Immature natural killer cell (primary cell): Measurements from ENCODE around the gene HAUS5. TPM values are rescaled to one million over a fixed set of nuclear protein-coding genes. Genes with fewer than 3 reads are reported as not detected.

Source experiments
- DNase-seq, 3 donors: peaks; one replicate each; pipeline ENCODE4 v3.0.0; 2022; ENCODE audit warnings: mixed read lengths in 1 of 3
- H3K27ac Mint-ChIP-seq, 6 donors: one replicate each; pipeline ENCODE4 v1.8.0; 2020; ENCODE audit warnings: mixed read lengths in 6 of 6, mild to moderate bottlenecking in 5 of 6, inconsistent platforms in 4 of 6, moderate library complexity in 3 of 6
- H3K27me3 Mint-ChIP-seq, 3 donors: one replicate each; pipeline ENCODE4 v1.8.0; 2020 to 2021; ENCODE audit warnings: low read depth in 3 of 3, mild to moderate bottlenecking in 3 of 3, mixed read lengths in 3 of 3, moderate library complexity in 3 of 3, inconsistent platforms in 1 of 3
- H3K36me3 Mint-ChIP-seq, 3 donors: one replicate each; pipeline ENCODE4 v1.8.0; 2020; ENCODE audit warnings: mixed read lengths in 3 of 3, inconsistent platforms in 2 of 3, mild to moderate bottlenecking in 2 of 3
- H3K4me1 Mint-ChIP-seq, 2 donors: one replicate each; pipeline ENCODE4 v1.8.0; 2020; ENCODE audit warnings: inconsistent platforms in 2 of 2, mild to moderate bottlenecking in 2 of 2, mixed read lengths in 2 of 2, moderate library complexity in 1 of 2
- H3K4me3 Mint-ChIP-seq, 5 donors: one replicate each; pipeline ENCODE4 v1.8.0; 2020; ENCODE audit warnings: mild to moderate bottlenecking in 5 of 5, mixed read lengths in 5 of 5, inconsistent platforms in 3 of 5, moderate library complexity in 3 of 5
- H3K9me3 Mint-ChIP-seq, 6 donors: one replicate each; pipeline ENCODE4 v1.8.0; 2020; ENCODE audit warnings: mild to moderate bottlenecking in 6 of 6, mixed read lengths in 6 of 6, inconsistent platforms in 4 of 6, moderate library complexity in 3 of 6
- polyA plus RNA-seq, 3 donors: library from polyadenylated mRNA; unstranded; fragments of 300-500 nt; fragmentation: Illumina TruSeq; gene quantifications; one replicate each; pipeline ENCODE4 v1.2.3, GENCODE V29; 2021

The HAUS5 gene
- polyA plus RNA-seq, 3 donors from 2014 or later: 0.98 to 7.5 (median 6.0) TPM

GRCh38 chr19:35619290-35619923, 6.9 kb downstream of the HAUS5 start:
- Mint-ChIP-seq H3K27me3 (peaks cover 0 to 1% (median 0%) of the 10 kb centered on the region in 3 donors), H3K27ac (no peak overlapping the region), H3K36me3 (peaks cover 5 to 20% (median 14%) of the 10 kb centered on the region in 3 donors), H3K9me3 (no peaks in the 10 kb centered on the region), H3K4me1 (no peaks in the 10 kb centered on the region), H3K4me3 (no peak overlapping the region)
- no peak for DNase-seq

GRCh38 chr19:35620001-35620400, 7.5 kb downstream of the HAUS5 start:
- H3K4me1 Mint-ChIP-seq: no peaks in the 10 kb centered on the region
- H3K4me3 Mint-ChIP-seq: no peak overlapping the region
- no peaks in the 10 kb centered on the region for H3K9me3 Mint-ChIP-seq
- no peak overlapping the region for H3K27ac Mint-ChIP-seq
- peaks cover 5 to 18% (median 14%) of the 10 kb centered on the region in 3 donors for H3K36me3 Mint-ChIP-seq
- no peak for DNase-seq
- peaks cover 0 to 1% (median 0%) of the 10 kb centered on the region in 3 donors for H3K27me3 Mint-ChIP-seq

GRCh38 chr19:35621708-35622107, 9.2 kb downstream of the HAUS5 start:
- peaks cover 0 to 1% of the 10 kb centered on the region in 2 donors for H3K4me1 Mint-ChIP-seq
- H3K9me3 Mint-ChIP-seq: no peaks in the 10 kb centered on the region
- H3K36me3 Mint-ChIP-seq: peaks cover 0 to 13% (median 8%) of the 10 kb centered on the region in 3 donors
- peaks cover 0 to 1% (median 0%) of the 10 kb centered on the region in 3 donors for H3K27me3 Mint-ChIP-seq
- H3K4me3 Mint-ChIP-seq: no peak overlapping the region
- H3K27ac Mint-ChIP-seq: peak overlapping the region in 1 of 6 donors; percentile 35
- no peak for DNase-seq

- DNase-seq: no peak
- Mint-ChIP-seq H3K36me3 (peaks cover 0 to 13% (median 7%) of the 10 kb centered on the region in 3 donors), H3K4me1 (peaks cover 0 to 1% of the 10 kb centered on the region in 2 donors), H3K4me3 (no peak overlapping the region), H3K27me3 (peaks cover 0 to 1% (median 0%) of the 10 kb centered on the region in 3 donors), H3K9me3 (no peaks in the 10 kb centered on the region), H3K27ac (no peak overlapping the region)
These were observed 10.2 kb downstream of the HAUS5 start for GRCh38 chr19:35622750-35623149.

- Mint-ChIP-seq H3K4me3 (no peak overlapping the region), H3K4me1 (peaks cover 5 to 7% of the 10 kb centered on the region in 2 donors), H3K36me3 (peaks cover 0 to 13% (median 7%) of the 10 kb centered on the region in 3 donors), H3K9me3 (no peaks in the 10 kb centered on the region), H3K27me3 (peaks cover 0 to 3% (median under 1%) of the 10 kb centered on the region in 3 donors), H3K27ac (peak overlapping the region in 2 of 6 donors; percentile 10 to 18)
- no peak for DNase-seq
These were observed 10.9 kb downstream of the HAUS5 start for GRCh38 chr19:35623327-35624010.

GRCh38 chr19:35628264-35628564, 15.7 kb downstream of the HAUS5 start:
- peak overlapping the region; percentile 95 to 100 (median 99) for H3K4me3 Mint-ChIP-seq
- peaks cover 10 to 24% (median 15%) of the 10 kb centered on the region in 3 donors for H3K36me3 Mint-ChIP-seq
- H3K4me1 Mint-ChIP-seq: peaks cover 21 to 32% of the 10 kb centered on the region in 2 donors
- H3K9me3 Mint-ChIP-seq: no peaks in the 10 kb centered on the region
- DNase-seq: no peak
- H3K27ac Mint-ChIP-seq: peak overlapping the region; percentile 91 to 99 (median 98)
- H3K27me3 Mint-ChIP-seq: peaks cover 5 to 8% (median 5%) of the 10 kb centered on the region in 3 donors

- Mint-ChIP-seq H3K4me3 (peak within 1 kb of the TSS; percentile 95 to 100 (median 99)), H3K4me1 (peaks cover 23 to 36% of the 10 kb centered on the region in 2 donors), H3K27me3 (peaks cover 5 to 8% (median 5%) of the 10 kb centered on the region in 3 donors), H3K9me3 (no peaks in the 10 kb centered on the region), H3K36me3 (peaks cover 13 to 26% (median 17%) of the 10 kb centered on the region in 3 donors), H3K27ac (peak within 1 kb of the TSS; percentile 91 to 99 (median 98))
- DNase-seq: peak; percentile 98 to 99 (median 98)
These were observed 16.2 kb downstream of the HAUS5 start, which contains the start of gene RBM42 for GRCh38 chr19:35628565-35629331. Gene RBM42, plus strand, starts transcription at chr19:35629036. Its CDS starts 118 bp downstream, at chr19:35629154.

- Mint-ChIP-seq H3K36me3 (peaks cover 13 to 26% (median 17%) of the 10 kb centered on the region in 3 donors), H3K4me3 (peak overlapping the region; percentile 95 to 100 (median 99)), H3K9me3 (no peaks in the 10 kb centered on the region), H3K27ac (peak overlapping the region; percentile 91 to 99 (median 98)), H3K4me1 (peaks cover 23 to 36% of the 10 kb centered on the region in 2 donors), H3K27me3 (peaks cover 5 to 8% (median 5%) of the 10 kb centered on the region in 3 donors)
- no peak for DNase-seq
These were observed 16.7 kb downstream of the HAUS5 start for GRCh38 chr19:35629332-35629633.

- Mint-ChIP-seq H3K36me3 (peaks cover 13 to 38% (median 21%) of the 10 kb centered on the region in 3 donors), H3K27ac (no peak overlapping the region), H3K9me3 (no peaks in the 10 kb centered on the region), H3K27me3 (peaks cover under 1% of the 10 kb centered on the region in 3 donors), H3K4me1 (peaks cover 12 to 26% of the 10 kb centered on the region in 2 donors), H3K4me3 (no peak overlapping the region)
- DNase-seq: no peak
These were observed 21.3 kb downstream of the HAUS5 start for GRCh38 chr19:35633727-35634440.

GRCh38 chr19:35636651-35637050, 24.1 kb downstream of the HAUS5 start:
- DNase-seq: no peak
- H3K27me3 Mint-ChIP-seq: peaks cover 0 to 2% (median 0%) of the 10 kb centered on the region in 3 donors
- peaks cover 10 to 29% (median 17%) of the 10 kb centered on the region in 3 donors for H3K36me3 Mint-ChIP-seq
- no peak overlapping the region for H3K27ac Mint-ChIP-seq
- H3K4me3 Mint-ChIP-seq: no peak overlapping the region
- H3K4me1 Mint-ChIP-seq: peaks cover 6 to 11% of the 10 kb centered on the region in 2 donors
- no peaks in the 10 kb centered on the region for H3K9me3 Mint-ChIP-seq

- H3K36me3 Mint-ChIP-seq: peaks cover 5 to 24% (median 12%) of the 10 kb centered on the region in 3 donors
- H3K9me3 Mint-ChIP-seq: no peaks in the 10 kb centered on the region
- no peak overlapping the region for H3K27ac Mint-ChIP-seq
- DNase-seq: no peak
- H3K4me1 Mint-ChIP-seq: peaks cover 8% of the 10 kb centered on the region in 2 donors
- peaks cover 0 to 2% (median 0%) of the 10 kb centered on the region in 3 donors for H3K27me3 Mint-ChIP-seq
- no peak overlapping the region for H3K4me3 Mint-ChIP-seq
These were observed 24.6 kb downstream of the HAUS5 start for GRCh38 chr19:35637165-35637564.

GRCh38 chr19:35639321-35639639, 26.7 kb downstream of the HAUS5 start:
- H3K27me3 Mint-ChIP-seq: peaks cover 0 to 2% (median 0%) of the 10 kb centered on the region in 3 donors
- peak overlapping the region in 1 of 6 donors; percentile 54 for H3K27ac Mint-ChIP-seq
- DNase-seq: no peak
- H3K4me1 Mint-ChIP-seq: peaks cover 3 to 11% of the 10 kb centered on the region in 2 donors
- H3K36me3 Mint-ChIP-seq: peaks cover 0 to 11% (median 4%) of the 10 kb centered on the region in 3 donors
- H3K9me3 Mint-ChIP-seq: no peaks in the 10 kb centered on the region
- no peak overlapping the region for H3K4me3 Mint-ChIP-seq

GRCh38 chr19:35639863-35640262, 27.3 kb downstream of the HAUS5 start:
- no peak for DNase-seq
- Mint-ChIP-seq H3K27ac (peak overlapping the region in 1 of 6 donors; percentile 54), H3K9me3 (no peaks in the 10 kb centered on the region), H3K4me3 (no peak overlapping the region), H3K4me1 (peaks cover 8 to 17% of the 10 kb centered on the region in 2 donors), H3K36me3 (peaks cover 0 to 11% (median 4%) of the 10 kb centered on the region in 3 donors), H3K27me3 (peaks cover 0 to 2% (median 0%) of the 10 kb centered on the region in 3 donors)
